Measurements from ENCODE around the gene VEPH1.

Gene VEPH1

DNA sequence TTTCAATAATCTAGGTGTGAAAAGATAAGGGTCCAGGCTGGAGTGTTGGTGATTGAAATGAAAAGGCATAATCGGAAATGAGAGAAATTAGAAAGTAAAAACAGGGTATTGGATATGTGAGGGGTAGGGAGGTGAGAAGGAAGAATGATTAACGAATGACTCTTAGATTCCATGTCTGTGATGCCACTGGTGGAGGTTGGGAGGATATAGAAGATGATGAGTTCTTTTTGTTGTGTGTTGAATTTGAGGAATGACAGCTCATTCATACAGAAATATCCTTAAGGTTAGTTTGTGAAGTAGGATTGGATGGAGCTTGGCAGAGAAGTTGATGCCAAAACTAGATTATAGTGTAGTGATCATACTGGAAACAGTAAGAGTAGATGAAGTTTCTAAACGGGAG is 271.1 kb downstream of the VEPH1 start:
- Histone ChIP-seq H4K20me1 (ENCODE audit: insufficient read depth, low read length) (no peaks in the 10 kb centered on the region), H3K27me3 (ENCODE audit: insufficient read depth, low read length, poor library complexity) (no peaks in the 10 kb centered on the region), H3K9me3 (ENCODE audit: insufficient read depth, low read length, severe bottlenecking) (no peaks in the 10 kb centered on the region), H3K4me3 (ENCODE audit: low read depth in 1 of 2, low read length in 2 of 2) (no peak overlapping the region), H3K4me1 (ENCODE audit: insufficient read depth, low read length) (no peaks in the 10 kb centered on the region), H3K36me3 (ENCODE audit: insufficient read depth, low read length) (no peaks in the 10 kb centered on the region), H3K4me2 (ENCODE audit: insufficient read depth, low read length) (no peak overlapping the region), H3K9ac (ENCODE audit: low read depth, low read length) (no peak overlapping the region), H3K27ac (ENCODE audit: low read length) (no peak overlapping the region), H2AFZ (ENCODE audit: low read depth, low read length) (no peak overlapping the region), H3K79me2 (ENCODE audit: insufficient read depth, low read length) (no peaks in the 10 kb centered on the region)
- no peak for TF ChIP-seq EZH2 (IDR thresholded peaks at IDR 0.05; ENCODE audit: borderline replicate concordance, low read depth, low read length, severe bottlenecking)
- TF ChIP-seq, protein P1, sequence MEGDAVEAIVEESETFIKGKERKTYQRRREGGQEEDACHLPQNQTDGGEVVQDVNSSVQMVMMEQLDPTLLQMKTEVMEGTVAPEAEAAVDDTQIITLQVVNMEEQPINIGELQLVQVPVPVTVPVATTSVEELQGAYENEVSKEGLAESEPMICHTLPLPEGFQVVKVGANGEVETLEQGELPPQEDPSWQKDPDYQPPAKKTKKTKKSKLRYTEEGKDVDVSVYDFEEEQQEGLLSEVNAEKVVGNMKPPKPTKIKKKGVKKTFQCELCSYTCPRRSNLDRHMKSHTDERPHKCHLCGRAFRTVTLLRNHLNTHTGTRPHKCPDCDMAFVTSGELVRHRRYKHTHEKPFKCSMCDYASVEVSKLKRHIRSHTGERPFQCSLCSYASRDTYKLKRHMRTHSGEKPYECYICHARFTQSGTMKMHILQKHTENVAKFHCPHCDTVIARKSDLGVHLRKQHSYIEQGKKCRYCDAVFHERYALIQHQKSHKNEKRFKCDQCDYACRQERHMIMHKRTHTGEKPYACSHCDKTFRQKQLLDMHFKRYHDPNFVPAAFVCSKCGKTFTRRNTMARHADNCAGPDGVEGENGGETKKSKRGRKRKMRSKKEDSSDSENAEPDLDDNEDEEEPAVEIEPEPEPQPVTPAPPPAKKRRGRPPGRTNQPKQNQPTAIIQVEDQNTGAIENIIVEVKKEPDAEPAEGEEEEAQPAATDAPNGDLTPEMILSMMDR (IDR thresholded peaks at IDR 0.05; ENCODE audit: borderline replicate concordance, extremely low read depth, low read length, poor library complexity, severe bottlenecking), result no peak
- DNase-seq (no peak), ATAC-seq (ENCODE audit: insufficient read depth, low read depth) (no peak)

DNA sequence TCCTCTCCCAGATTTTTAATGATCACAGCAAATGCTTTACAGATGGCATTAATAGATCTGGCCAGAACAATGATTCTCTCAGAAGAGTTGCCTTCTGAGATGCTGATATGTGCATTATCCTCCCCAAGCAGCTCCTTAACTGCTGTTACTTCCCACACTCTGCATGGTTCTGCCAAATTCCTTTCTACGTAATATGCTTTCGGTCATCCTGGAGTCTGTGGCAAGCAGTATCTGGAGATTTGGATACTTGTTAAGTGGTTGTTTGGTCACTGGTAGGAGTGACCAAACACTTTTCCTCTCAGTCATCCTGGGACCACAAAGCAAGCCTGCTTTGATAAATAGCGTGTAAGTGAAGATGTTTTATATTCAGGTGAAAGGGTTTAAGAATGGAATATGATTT is 272.1 kb downstream of the VEPH1 start:
- no peak for TF ChIP-seq EZH2 (IDR thresholded peaks at IDR 0.05; ENCODE audit: borderline replicate concordance, low read depth, low read length, severe bottlenecking)
- TF ChIP-seq, protein P1 (IDR thresholded peaks at IDR 0.05; ENCODE audit: borderline replicate concordance, extremely low read depth, low read length, poor library complexity, severe bottlenecking), result no peak
- Histone ChIP-seq H3K79me2 (ENCODE audit: insufficient read depth, low read length) (no peaks in the 10 kb centered on the region), H3K4me2 (ENCODE audit: insufficient read depth, low read length) (no peak overlapping the region), H3K4me1 (ENCODE audit: insufficient read depth, low read length) (no peaks in the 10 kb centered on the region), H3K27ac (ENCODE audit: low read length) (no peak overlapping the region), H3K9ac (ENCODE audit: low read depth, low read length) (no peak overlapping the region), H2AFZ (ENCODE audit: low read depth, low read length) (no peak overlapping the region), H3K9me3 (ENCODE audit: insufficient read depth, low read length, severe bottlenecking) (no peaks in the 10 kb centered on the region), H3K27me3 (ENCODE audit: insufficient read depth, low read length, poor library complexity) (no peaks in the 10 kb centered on the region), H4K20me1 (ENCODE audit: insufficient read depth, low read length) (no peaks in the 10 kb centered on the region), H3K36me3 (ENCODE audit: insufficient read depth, low read length) (no peaks in the 10 kb centered on the region), H3K4me3 (ENCODE audit: low read depth in 1 of 2, low read length in 2 of 2) (no peak overlapping the region)
- no peak for ATAC-seq (ENCODE audit: insufficient read depth, low read depth)
- DNase-seq, result no peak

DNA sequence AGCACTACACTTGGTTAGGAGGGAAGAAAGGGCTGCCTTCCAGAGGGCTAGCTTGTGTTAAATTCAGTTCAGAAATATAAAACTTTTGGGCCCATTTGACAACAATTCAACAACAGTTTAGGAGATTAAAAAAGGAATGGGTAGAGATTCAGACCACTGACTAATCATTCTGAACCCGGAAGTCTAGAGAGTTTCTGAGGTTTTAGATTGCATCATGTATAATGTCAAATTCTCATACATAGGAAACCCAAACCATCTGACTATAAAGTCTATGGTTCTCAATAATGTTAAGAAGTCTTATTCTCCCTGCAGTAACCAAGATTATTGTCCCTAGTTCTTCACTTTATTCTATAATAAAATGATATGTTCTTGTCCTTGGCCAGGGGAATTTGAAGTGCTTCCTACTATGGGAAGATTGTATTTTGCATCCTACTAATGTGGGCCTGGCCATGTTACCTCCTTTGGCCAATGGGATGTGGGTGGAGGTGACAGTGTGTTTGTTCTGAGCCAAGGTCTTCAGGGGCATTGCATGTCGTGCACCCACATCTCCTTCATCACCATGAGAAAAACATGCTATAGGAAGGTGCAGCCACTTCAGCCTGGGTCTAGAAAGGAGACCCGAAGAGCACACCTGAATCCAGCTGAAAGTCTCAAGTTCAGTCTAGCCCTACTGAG is 276.9 kb downstream of the VEPH1 start:
- no peak for ATAC-seq (ENCODE audit: insufficient read depth, low read depth)
- H3K4me2 ChIP-seq (ENCODE audit: insufficient read depth, low read length), result no peak overlapping the region
- no peak overlapping the region for H2AFZ ChIP-seq (ENCODE audit: low read depth, low read length)

More for the DNA sequence above, 276.9 kb downstream of the VEPH1 start:
- no peak for DNase-seq
- H3K9ac ChIP-seq (ENCODE audit: low read depth, low read length), result no peak overlapping the region
- no peaks in the 10 kb centered on the region for H3K79me2 ChIP-seq (ENCODE audit: insufficient read depth, low read length)
- no peak overlapping the region for H3K27ac ChIP-seq (ENCODE audit: low read length)
- H3K4me1 ChIP-seq (ENCODE audit: insufficient read depth, low read length), result no peaks in the 10 kb centered on the region
- H3K27me3 ChIP-seq (ENCODE audit: insufficient read depth, low read length, poor library complexity), result no peaks in the 10 kb centered on the region
- no peaks in the 10 kb centered on the region for H3K9me3 ChIP-seq (ENCODE audit: insufficient read depth, low read length, severe bottlenecking)
- no peak for TF ChIP-seq EZH2 (IDR thresholded peaks at IDR 0.05; ENCODE audit: borderline replicate concordance, low read depth, low read length, severe bottlenecking)
- TF ChIP-seq, protein P1 (IDR thresholded peaks at IDR 0.05; ENCODE audit: borderline replicate concordance, extremely low read depth, low read length, poor library complexity, severe bottlenecking), result no peak
- H3K4me3 ChIP-seq (ENCODE audit: low read depth in 1 of 2, low read length in 2 of 2), result no peak overlapping the region
- H3K36me3 ChIP-seq (ENCODE audit: insufficient read depth, low read length), result no peaks in the 10 kb centered on the region
- H4K20me1 ChIP-seq (ENCODE audit: insufficient read depth, low read length), result no peaks in the 10 kb centered on the region

Measured in DND-41 (cell line).